Hypothalamus (tissue), 51 donors: ENCODE measurements around the gene PRUNE1.

Source experiments
- DNase-seq, 51 donors: peaks; one replicate each; lab custom pipeline; 2025; lab: John Stamatoyannopoulos, UW

PRUNE1 gene

GRCh38 chr1:150976401-150976821 is 31.8 kb upstream of the PRUNE1 start:
- no peak for DNase-seq

GRCh38 chr1:150976879-150977694 is 31.2 kb upstream of the PRUNE1 start:
- DNase-seq, result peak in 46 of 51 donors; percentile 12 to 85 (median 62)

- DNase-seq, result peak in 49 of 51 donors; percentile 11 to 96 (median 67)
These were observed 28.9 kb upstream of the PRUNE1 start for GRCh38 chr1:150979092-150980056.

GRCh38 chr1:150981177-150981804 is 27.0 kb upstream of the PRUNE1 start:
- no peak for DNase-seq

GRCh38 chr1:150981805-150982712 is 26.2 kb upstream of the PRUNE1 start, which contains the start of gene ANXA9:
Gene ANXA9 (plus strand): TSS chr1:150982292. CDS start chr1:150983106, 814 bp downstream.
- no peak for DNase-seq

- DNase-seq, result no peak
These were observed 22.9 kb upstream of the PRUNE1 start for GRCh38 chr1:150985179-150985825.

GRCh38 chr1:150987924-150988323 is 20.3 kb upstream of the PRUNE1 start:
- no peak for DNase-seq

GRCh38 chr1:150992626-150993025 is 15.6 kb upstream of the PRUNE1 start:
- no peak for DNase-seq

- no peak for DNase-seq
These were observed 14.0 kb upstream of the PRUNE1 start for GRCh38 chr1:150994248-150994647.

GRCh38 chr1:150995460-150995859 is 12.8 kb upstream of the PRUNE1 start:
- DNase-seq, result no peak

- peak in 16 of 51 donors; percentile 13 to 41 (median 22) for DNase-seq
These were observed 12.4 kb upstream of the PRUNE1 start for GRCh38 chr1:150995896-150996295.

- no peak for DNase-seq
These were observed 10.9 kb upstream of the PRUNE1 start for GRCh38 chr1:150997126-150997872.

- DNase-seq, result no peak
These were observed 10.3 kb upstream of the PRUNE1 start for GRCh38 chr1:150997949-150998348.

GRCh38 chr1:150999051-150999674 is 9.1 kb upstream of the PRUNE1 start:
- DNase-seq, result peak in 10 of 51 donors; percentile 18 to 60 (median 28)

GRCh38 chr1:150999926-151000325 is 8.3 kb upstream of the PRUNE1 start:
- no peak for DNase-seq

- DNase-seq, result no peak
These were observed 7.8 kb upstream of the PRUNE1 start for GRCh38 chr1:151000408-151000807.

- DNase-seq, result no peak
These were observed 6.6 kb upstream of the PRUNE1 start for GRCh38 chr1:151001602-151002001.

GRCh38 chr1:151002051-151002450 is 6.2 kb upstream of the PRUNE1 start:
- no peak for DNase-seq
